Astrocyte (in vitro differentiated cells and primary cell): Measurements from ENCODE around the gene TNPO1.

Experiments used
- EZH2 ChIP-seq: IDR thresholded peaks from 2 replicates; pipeline ENCODE4 v1.6.1; 2012; ENCODE audit warnings: mild to moderate bottlenecking, low read length, inconsistent platforms; ENCODE audit not compliant: insufficient read depth
- TF ChIP-seq, protein P1 (sequence below): IDR thresholded peaks from 2 replicates; pipeline ENCODE4 v1.5.1; 2011; ENCODE audit warnings: low read depth, mild to moderate bottlenecking, inconsistent platforms, low read length, moderate library complexity; ENCODE audit not compliant: insufficient read depth

DNA sequence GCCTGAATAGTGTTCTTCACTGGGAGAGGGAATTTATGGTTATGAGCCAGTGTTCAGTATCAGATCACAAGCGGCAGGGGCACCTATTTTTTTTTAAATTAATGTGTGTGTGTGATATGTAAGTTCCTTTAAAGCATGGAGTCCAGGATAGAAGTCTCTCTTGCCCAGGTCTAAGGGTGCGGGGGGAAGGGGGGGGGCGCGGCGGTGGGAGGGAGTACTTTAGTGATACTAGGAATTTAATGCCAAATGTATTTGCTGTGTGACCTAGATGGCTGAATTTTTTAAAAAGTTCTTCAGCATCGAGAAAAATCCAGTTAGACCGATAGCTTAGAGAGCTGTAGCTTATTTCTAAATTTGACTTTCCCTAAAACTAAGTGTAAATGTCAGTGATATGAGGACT, 137.9 kb downstream of the TNPO1 start:
- TF ChIP-seq, protein P1, sequence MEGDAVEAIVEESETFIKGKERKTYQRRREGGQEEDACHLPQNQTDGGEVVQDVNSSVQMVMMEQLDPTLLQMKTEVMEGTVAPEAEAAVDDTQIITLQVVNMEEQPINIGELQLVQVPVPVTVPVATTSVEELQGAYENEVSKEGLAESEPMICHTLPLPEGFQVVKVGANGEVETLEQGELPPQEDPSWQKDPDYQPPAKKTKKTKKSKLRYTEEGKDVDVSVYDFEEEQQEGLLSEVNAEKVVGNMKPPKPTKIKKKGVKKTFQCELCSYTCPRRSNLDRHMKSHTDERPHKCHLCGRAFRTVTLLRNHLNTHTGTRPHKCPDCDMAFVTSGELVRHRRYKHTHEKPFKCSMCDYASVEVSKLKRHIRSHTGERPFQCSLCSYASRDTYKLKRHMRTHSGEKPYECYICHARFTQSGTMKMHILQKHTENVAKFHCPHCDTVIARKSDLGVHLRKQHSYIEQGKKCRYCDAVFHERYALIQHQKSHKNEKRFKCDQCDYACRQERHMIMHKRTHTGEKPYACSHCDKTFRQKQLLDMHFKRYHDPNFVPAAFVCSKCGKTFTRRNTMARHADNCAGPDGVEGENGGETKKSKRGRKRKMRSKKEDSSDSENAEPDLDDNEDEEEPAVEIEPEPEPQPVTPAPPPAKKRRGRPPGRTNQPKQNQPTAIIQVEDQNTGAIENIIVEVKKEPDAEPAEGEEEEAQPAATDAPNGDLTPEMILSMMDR: no peak
- TF ChIP-seq EZH2: no peak
